HG03064 (cell line): ENCODE measurements around the gene RRAGA.
A peak's percentile ranks its signal among the peaks of the same experiment; 100 is the strongest.
"Not testable (repeated sequence)": the region's sequence is repeated elsewhere in the genome, so short reads cannot be mapped to it uniquely, and the experiment has no call there.

Experiments
- ATAC-seq: cut with Tn5 transposase; IDR thresholded peaks from one replicate; pipeline ENCODE4 v1.9.1; 2021; ENCODE audit warnings: low read depth; ENCODE audit not compliant: unreplicated experiment

Gene RRAGA, protein sequence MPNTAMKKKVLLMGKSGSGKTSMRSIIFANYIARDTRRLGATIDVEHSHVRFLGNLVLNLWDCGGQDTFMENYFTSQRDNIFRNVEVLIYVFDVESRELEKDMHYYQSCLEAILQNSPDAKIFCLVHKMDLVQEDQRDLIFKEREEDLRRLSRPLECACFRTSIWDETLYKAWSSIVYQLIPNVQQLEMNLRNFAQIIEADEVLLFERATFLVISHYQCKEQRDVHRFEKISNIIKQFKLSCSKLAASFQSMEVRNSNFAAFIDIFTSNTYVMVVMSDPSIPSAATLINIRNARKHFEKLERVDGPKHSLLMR

GRCh38 chr9:19048966-19049916 lies at the start of gene RRAGA:
Gene RRAGA, plus strand, starts transcription at chr9:19049427. Its CDS starts 233 bp downstream, at chr9:19049660.
- peak; percentile 88 for ATAC-seq

- ATAC-seq = no peak
Observed at GRCh38 chr9:19000133-19000532, 49.1 kb upstream of the RRAGA start.

- no peak for ATAC-seq
Observed at GRCh38 chr9:19009391-19009965, 39.7 kb upstream of the RRAGA start.

- ATAC-seq = no peak
Observed at GRCh38 chr9:19018201-19018600, 31.0 kb upstream of the RRAGA start.

GRCh38 chr9:19020886-19021455 lies 28.3 kb upstream of the RRAGA start:
- ATAC-seq = no peak

GRCh38 chr9:19021649-19022048 lies 27.6 kb upstream of the RRAGA start:
- ATAC-seq = not testable (repeated sequence)

DNA sequence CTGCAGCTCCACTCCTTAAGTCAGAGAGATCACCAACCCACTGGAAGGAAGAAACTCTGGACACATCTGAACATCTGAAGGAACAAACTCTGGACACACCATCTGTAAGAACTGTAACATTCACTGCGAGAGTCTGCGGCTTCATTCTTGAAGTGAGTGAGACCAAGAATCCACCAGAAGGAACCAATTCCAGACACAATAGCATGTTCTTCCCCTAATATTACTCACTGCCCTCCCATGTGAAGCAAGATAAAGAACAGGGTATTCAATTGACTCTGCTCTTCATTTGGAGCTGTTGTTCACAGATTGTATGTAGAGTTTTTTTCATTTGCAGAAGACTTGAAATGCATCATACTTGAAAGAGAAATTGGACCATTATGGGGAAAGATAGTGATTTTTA lies 27.0 kb upstream of the RRAGA start:
- ATAC-seq = no peak

DNA sequence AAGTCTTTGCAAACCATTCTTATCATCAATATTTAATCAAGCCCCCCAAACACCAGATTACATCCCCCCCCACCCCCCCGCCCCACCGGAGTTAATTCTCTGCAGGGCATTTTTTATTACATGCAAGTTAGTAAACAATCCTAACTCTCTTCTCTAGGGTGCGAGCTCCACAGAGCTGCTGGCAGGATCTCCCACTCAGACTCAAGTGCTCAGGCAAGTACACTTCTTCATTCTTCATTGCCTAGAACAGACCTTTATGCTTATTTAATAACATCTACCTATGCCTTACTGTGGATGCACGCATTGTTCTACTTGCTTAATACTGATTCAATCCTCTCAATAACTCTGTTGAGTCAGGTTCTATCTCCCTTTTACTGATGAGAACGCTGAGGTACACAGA lies 26.1 kb upstream of the RRAGA start:
- ATAC-seq = no peak

GRCh38 chr9:19026375-19026774 lies 22.9 kb upstream of the RRAGA start:
- no peak for ATAC-seq

GRCh38 chr9:19027825-19028224 lies 21.4 kb upstream of the RRAGA start:
- no peak for ATAC-seq

- ATAC-seq = no peak
Observed at GRCh38 chr9:19028835-19029451, 20.3 kb upstream of the RRAGA start.

DNA sequence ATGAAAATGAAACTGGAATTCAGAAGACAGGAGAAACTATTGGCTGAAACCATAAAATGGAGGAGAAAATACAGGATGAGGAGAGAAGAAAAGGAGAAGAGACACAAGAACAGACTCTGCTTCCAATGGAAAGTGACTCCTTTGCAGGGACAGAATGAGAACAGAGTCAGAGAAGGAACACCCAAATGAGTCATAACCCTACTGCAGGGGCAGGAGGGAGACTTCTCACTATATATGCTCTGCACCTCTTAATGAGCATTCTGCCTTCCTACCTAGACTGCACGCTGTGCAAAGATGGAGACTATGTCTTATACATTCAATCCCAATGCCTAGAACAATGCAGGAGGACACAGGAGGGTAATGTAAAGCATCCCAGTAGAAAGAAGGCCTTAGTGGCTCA lies 18.3 kb upstream of the RRAGA start:
- ATAC-seq = no peak

- ATAC-seq = no peak
Observed at GRCh38 chr9:19032406-19032805, 16.8 kb upstream of the RRAGA start.

- no peak for ATAC-seq
Observed at GRCh38 chr9:19033015-19033414, 16.2 kb upstream of the RRAGA start, which contains the start of gene SAXO1. Gene SAXO1, minus strand, starts transcription at chr9:19033209. Its CDS starts 301 bp downstream, at chr9:19032908.

DNA sequence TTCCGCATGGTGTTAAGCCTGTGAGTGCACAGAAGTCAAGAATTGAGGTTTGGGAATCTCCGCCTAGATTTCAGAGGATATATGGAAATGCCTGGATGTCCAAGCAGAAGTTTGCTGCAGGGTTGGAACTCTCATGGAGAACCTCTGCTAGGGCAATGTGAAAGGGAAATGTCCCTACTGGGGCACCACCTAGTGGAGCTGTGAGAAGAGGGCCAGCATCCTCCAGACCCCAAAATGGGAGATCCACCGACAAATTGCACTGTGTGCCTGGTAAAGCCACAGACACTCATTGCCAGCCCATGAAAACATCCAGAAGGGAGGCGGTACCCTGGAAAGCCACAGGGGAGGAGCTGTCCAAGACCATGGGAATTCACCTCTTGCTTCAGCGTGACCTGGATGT lies 12.6 kb upstream of the RRAGA start:
- no peak for ATAC-seq

GRCh38 chr9:19049917-19050636 lies 850 bp downstream of the RRAGA start:
- no peak for ATAC-seq

- no peak for ATAC-seq
Observed at GRCh38 chr9:19050637-19051591, 1.7 kb downstream of the RRAGA start.

DNA sequence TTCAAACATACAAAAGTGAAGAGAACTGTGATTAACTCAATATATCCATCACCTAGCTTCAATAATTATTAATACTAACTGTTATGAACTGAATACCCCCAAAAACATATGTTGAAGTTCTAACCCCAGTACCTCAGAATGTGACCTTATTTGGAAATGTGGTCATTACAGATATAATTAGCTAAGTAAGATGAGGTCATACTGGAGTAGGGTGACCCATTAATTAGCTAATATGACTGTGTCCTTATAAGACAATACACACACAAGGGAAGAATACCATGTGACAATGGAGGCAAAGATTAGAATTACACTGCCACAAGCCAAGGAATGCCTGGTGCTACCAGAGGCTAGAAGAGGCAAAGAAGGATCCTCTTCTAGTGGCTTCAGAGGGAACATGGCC lies 7.8 kb downstream of the RRAGA start:
- ATAC-seq = no peak

DNA sequence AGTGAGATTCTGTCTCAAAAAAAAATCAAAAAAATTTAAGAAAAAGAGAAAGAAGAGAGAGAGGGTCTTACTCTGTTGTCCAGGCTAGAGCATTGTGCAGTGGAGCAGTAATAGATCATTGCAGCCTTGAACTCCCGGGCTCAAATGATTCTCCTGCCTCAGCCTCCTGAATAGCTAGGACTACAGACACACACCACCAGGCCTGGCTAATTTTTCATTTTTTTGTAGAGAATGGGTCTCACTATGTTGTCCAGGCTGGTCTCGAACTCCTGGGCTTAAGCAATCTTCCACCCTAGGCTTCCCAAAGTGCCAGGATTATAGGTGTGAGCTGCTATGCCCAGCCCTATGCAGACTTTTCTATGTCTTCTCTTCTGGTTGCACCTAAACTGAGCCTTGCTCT lies 25.0 kb downstream of the RRAGA start:
- no peak for ATAC-seq
